ENCODE results near the gene CD36.

CD36 gene

GRCh38 chr7:80705130-80705781 lies 66.8 kb downstream of the CD36 start:
- no peak for DNase-seq (ENCODE audit: low spot score)

GRCh38 chr7:80707318-80707717 lies 68.9 kb downstream of the CD36 start:
- no peak for DNase-seq (ENCODE audit: low spot score)

DNA sequence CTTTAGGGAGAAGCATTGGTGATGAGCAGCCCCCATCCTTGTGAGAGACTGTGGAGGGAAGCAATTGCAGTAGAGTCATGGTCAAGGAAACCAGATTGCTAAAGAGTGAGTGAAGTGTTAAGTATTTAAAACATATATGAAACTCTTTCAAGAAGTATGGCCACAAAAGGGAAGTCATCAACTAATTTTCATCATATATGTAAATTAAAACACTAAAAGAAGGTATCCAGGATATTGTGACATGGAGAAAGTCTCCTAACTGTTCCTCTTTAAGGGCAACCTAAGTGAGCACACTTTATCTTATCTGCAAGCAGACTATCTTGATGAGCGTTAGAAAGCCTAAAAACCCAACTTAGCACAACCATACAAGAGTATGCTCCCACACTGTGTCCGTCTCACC lies 69.7 kb downstream of the CD36 start:
- DNase-seq (ENCODE audit: low spot score), result no peak

GRCh38 chr7:80711531-80711930 lies 73.1 kb downstream of the CD36 start:
- DNase-seq (ENCODE audit: low spot score), result no peak

DNA sequence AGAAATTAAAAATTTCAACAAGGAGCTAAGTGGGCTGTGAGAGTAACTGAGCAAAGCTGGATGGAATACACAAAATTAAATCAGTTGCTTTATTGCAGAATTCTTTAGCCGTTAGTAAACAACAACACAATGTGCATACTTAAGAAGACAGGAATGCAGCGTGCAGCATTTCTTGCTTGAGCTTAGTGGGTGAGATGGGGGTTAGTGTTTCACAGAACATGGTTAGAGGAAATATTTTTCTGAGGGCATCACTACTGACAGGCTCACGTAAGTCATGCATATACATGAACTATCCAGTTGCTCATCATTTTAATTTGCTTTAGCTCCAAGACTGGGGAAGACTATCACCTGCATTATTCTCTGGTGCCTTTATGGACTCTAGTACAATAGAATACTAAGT lies 80.8 kb downstream of the CD36 start:
- DNase-seq (ENCODE audit: low spot score), result no peak

DNA sequence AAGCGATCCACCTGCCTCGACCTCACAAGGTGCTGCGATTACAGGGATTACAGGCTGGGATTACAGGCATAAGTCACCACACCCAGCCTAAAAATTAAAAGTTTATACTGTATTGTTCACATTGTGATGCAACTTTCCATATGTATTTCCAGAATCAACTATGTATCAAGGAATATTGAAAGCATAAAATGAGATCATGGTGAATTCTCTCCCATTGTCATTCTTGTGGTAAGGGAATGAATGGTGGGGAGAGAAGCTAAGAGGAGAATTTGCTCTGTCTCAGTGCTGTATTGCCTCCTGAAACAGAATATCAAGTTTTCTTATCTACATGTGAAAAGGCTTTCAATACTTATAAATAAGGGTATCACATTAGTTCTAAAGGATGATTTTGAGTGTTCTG lies 81.7 kb downstream of the CD36 start:
- no peak for DNase-seq (ENCODE audit: low spot score)

DNA sequence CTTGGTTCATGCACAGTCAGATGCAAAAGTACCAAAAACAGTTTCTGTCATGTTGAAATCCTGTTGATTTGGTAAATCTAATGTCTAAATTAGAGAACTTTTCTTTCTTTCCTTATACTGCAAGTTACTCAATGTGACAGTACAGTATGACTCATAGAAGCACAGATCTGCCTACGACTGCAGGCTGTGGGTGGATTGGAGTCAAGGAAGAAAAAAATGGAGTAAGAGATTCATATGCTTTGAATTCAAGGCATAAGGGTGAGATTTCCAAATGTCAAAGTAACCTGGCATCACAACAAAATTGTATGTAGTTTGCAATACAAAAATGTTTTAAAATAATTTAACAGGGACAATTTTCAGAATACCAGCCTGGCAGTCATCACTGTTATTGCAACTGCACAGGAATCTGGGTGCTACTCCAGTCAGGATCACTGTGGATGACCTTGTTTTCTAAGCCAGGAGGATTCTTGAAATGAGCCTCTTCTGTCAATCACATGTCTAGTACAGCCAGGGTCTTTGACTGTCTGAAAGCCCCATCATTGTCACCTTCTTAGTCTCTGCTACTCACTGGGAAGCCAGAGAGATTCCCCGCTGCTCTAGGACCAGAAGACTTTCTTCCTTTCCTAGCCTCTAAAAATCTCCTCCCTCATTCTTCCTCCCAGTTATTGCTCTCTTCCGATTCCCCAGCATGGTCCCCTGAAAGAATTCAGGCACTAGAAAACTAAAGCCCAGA lies 83.6 kb downstream of the CD36 start:
- DNase-seq (ENCODE audit: low spot score), result no peak

GRCh38 chr7:80722616-80723195 lies 84.3 kb downstream of the CD36 start:
- no peak for DNase-seq (ENCODE audit: low spot score)

DNA sequence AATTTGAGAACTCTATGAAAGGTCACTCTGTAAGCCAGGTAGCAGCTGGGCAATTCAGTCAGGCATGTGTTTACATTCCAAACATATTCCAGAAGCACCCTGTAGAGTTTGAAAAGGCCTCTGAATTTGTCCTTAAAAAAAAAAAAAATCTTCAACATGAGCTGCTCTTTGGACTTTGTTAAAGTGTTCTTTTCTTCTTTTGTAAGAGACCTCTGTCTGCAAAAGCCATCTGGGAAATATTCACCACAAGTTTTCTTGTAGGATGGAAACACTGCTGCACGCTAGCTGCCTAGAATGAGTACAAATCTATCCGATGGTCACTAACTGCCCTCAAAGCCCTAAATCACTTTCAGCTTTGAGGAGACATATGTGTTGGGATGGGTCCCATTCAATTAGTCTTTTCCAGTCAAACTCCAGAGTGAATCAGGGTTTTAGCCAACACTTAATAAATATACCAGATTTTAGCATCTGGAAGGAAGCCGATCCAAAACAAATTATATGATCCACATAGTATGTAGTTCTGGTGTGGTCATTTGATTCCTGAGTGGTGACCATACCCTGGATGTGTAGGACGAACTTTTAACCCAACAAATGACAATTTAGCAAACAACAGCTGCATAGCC lies 85.9 kb downstream of the CD36 start:
- DNase-seq (ENCODE audit: low spot score), result no peak

GRCh38 chr7:80725181-80725611 lies 86.8 kb downstream of the CD36 start:
- DNase-seq (ENCODE audit: low spot score), result no peak

Data from CD4-positive, alpha-beta T cell treated with Interleukin-6 at 100 ng/mL for 8 hours (primary cell).